ENCODE data around the gene SLC24A4. TPM values are rescaled to one million over a fixed set of nuclear protein-coding genes. Genes with fewer than 3 reads are reported as not detected.

Gene SLC24A4
- total and polyA plus RNA-seq, 2 experiments from 2014 or later: 0.46 to 0.50 TPM

DNA sequence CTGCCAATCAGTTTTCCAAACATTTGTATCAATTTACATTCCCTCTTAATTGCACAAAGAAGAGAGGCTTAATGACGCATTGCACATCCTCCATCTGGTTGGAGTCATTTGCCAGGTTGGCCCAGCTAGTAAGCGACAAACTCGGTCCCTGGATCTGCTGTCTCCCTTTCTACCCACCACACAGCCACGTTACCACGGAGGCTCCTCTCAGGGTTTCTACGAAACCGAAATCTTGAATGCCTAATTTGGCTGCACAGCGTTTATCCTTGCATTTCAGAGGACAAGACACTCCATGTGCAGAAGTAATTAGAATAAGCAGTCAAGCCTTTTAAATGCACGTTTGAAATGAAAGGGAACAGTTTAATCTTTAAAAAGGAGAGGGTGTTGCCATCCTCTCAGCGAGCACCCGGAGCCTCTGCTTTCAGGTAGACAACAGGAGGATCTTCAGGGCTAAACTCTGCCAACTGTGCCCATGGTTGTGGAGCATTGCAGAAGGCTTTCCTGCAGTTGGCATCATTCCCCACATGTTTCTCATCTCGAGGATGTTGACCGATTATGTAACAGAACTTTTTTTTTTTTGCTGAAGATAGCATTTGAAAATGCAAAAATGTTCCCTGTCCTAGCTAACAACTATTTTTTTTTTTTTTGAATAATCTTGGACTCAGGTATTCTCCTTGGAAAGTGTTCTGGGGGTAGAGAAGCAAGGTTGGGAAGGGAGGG lies 37.8 kb downstream of the SLC24A4 start:
- Histone ChIP-seq H3K79me2 (no peaks in the 10 kb centered on the region), H4K20me1 (ENCODE audit: insufficient read depth, poor library complexity, severe bottlenecking) (no peaks in the 10 kb centered on the region), H3K4me1 (ENCODE audit: insufficient read depth) (no peaks in the 10 kb centered on the region), H3K4me3 (no peak overlapping the region), H3K27ac (no peak overlapping the region), H3K4me2 (no peak overlapping the region), H3K9me2 (replicated peaks; ENCODE audit: insufficient read depth) (no peaks in the 10 kb centered on the region), H3K27me3 (peaks cover 29% of the 10 kb centered on the region), H2AFZ (no peak overlapping the region), H3K9me3 (ENCODE audit: low read depth) (no peaks in the 10 kb centered on the region), H3K36me3 (replicated peaks; ENCODE audit: insufficient read depth, low read depth) (no peaks in the 10 kb centered on the region)
- 81% methylated on average over 13 of the region's 13 CpGs for WGBS (ENCODE audit: low lambda C conversion rate, missing lambda C conversion rate)
- TF ChIP-seq EZH2 (IDR thresholded peaks at IDR 0.05; ENCODE audit: borderline replicate concordance) (no peak), EZH2phosphoT487 (IDR thresholded peaks at IDR 0.05; ENCODE audit: low read depth, severe bottlenecking, unreplicated experiment) (no peak)
- TF ChIP-seq, protein P1, sequence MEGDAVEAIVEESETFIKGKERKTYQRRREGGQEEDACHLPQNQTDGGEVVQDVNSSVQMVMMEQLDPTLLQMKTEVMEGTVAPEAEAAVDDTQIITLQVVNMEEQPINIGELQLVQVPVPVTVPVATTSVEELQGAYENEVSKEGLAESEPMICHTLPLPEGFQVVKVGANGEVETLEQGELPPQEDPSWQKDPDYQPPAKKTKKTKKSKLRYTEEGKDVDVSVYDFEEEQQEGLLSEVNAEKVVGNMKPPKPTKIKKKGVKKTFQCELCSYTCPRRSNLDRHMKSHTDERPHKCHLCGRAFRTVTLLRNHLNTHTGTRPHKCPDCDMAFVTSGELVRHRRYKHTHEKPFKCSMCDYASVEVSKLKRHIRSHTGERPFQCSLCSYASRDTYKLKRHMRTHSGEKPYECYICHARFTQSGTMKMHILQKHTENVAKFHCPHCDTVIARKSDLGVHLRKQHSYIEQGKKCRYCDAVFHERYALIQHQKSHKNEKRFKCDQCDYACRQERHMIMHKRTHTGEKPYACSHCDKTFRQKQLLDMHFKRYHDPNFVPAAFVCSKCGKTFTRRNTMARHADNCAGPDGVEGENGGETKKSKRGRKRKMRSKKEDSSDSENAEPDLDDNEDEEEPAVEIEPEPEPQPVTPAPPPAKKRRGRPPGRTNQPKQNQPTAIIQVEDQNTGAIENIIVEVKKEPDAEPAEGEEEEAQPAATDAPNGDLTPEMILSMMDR (IDR thresholded peaks at IDR 0.05; ENCODE audit: poor library complexity): no peak
- no peak for DNase-seq (ENCODE audit: low spot score)

GRCh38 chr14:92362781-92363235 lies 39.8 kb downstream of the SLC24A4 start:
- H3K27ac ChIP-seq: no peak overlapping the region
- no peak overlapping the region for H3K4me3 ChIP-seq
- no peaks in the 10 kb centered on the region for H3K9me2 ChIP-seq (replicated peaks; ENCODE audit: insufficient read depth)
- H3K36me3 ChIP-seq (replicated peaks; ENCODE audit: insufficient read depth, low read depth): no peaks in the 10 kb centered on the region
- H3K27me3 ChIP-seq: peaks cover 29% of the 10 kb centered on the region
- 92% methylated on average over 14 of the region's 14 CpGs for WGBS (ENCODE audit: low lambda C conversion rate, missing lambda C conversion rate)
- no peaks in the 10 kb centered on the region for H4K20me1 ChIP-seq (ENCODE audit: insufficient read depth, poor library complexity, severe bottlenecking)
- no peaks in the 10 kb centered on the region for H3K9me3 ChIP-seq (ENCODE audit: low read depth)
- H3K4me2 ChIP-seq: no peak overlapping the region
- no peaks in the 10 kb centered on the region for H3K79me2 ChIP-seq
- no peaks in the 10 kb centered on the region for H3K4me1 ChIP-seq (ENCODE audit: insufficient read depth)
- DNase-seq (ENCODE audit: low spot score): no peak
- H2AFZ ChIP-seq: no peak overlapping the region
- TF ChIP-seq EZH2phosphoT487 (IDR thresholded peaks at IDR 0.05; ENCODE audit: low read depth, severe bottlenecking, unreplicated experiment): no peak

- Histone ChIP-seq H3K79me2 (no peaks in the 10 kb centered on the region), H3K9me2 (replicated peaks; ENCODE audit: insufficient read depth) (no peaks in the 10 kb centered on the region), H2AFZ (no peak overlapping the region), H3K4me1 (ENCODE audit: insufficient read depth) (no peaks in the 10 kb centered on the region), H3K27me3 (peaks cover 26% of the 10 kb centered on the region), H3K27ac (no peak overlapping the region), H3K36me3 (replicated peaks; ENCODE audit: insufficient read depth, low read depth) (no peaks in the 10 kb centered on the region), H3K4me2 (no peak overlapping the region), H3K9me3 (ENCODE audit: low read depth) (no peaks in the 10 kb centered on the region), H3K4me3 (no peak overlapping the region), H4K20me1 (ENCODE audit: insufficient read depth, poor library complexity, severe bottlenecking) (no peaks in the 10 kb centered on the region)
- DNase-seq (ENCODE audit: low spot score): no peak
- no peak for TF ChIP-seq EZH2 (IDR thresholded peaks at IDR 0.05; ENCODE audit: borderline replicate concordance)
- no peak for TF ChIP-seq EZH2phosphoT487 (IDR thresholded peaks at IDR 0.05; ENCODE audit: low read depth, severe bottlenecking, unreplicated experiment)
- 85% methylated on average over 11 of the region's 11 CpGs for WGBS (ENCODE audit: low lambda C conversion rate, missing lambda C conversion rate)
Measured at GRCh38 chr14:92366237-92366636, 43.3 kb downstream of the SLC24A4 start.

DNA sequence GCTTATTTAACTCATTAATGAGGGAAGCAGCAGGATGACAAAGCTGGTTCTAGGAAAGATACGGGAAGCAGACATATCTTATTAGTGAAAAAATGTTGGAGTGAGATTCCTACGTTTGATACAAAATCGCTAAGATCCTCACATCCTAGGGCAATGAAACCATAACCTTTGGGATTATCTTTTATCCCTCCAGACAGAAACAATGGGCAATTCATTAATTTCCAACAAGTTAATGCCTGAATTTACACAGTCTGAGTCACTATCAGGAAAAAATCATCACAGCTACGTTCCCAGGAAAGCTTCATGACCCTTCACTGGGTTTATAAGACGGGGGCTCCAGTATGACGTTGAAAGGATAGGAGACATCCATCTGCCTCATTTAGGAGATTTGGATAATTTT lies 45.0 kb downstream of the SLC24A4 start:
- H3K4me2 ChIP-seq: no peak overlapping the region
- no peaks in the 10 kb centered on the region for H4K20me1 ChIP-seq (ENCODE audit: insufficient read depth, poor library complexity, severe bottlenecking)
- H3K4me3 ChIP-seq: no peak overlapping the region
- H3K79me2 ChIP-seq: no peaks in the 10 kb centered on the region
- no peak overlapping the region for H3K27ac ChIP-seq
- TF ChIP-seq EZH2phosphoT487 (IDR thresholded peaks at IDR 0.05; ENCODE audit: low read depth, severe bottlenecking, unreplicated experiment) (no peak), EZH2 (IDR thresholded peaks at IDR 0.05; ENCODE audit: borderline replicate concordance) (no peak)
- TF ChIP-seq, protein P1 (IDR thresholded peaks at IDR 0.05; ENCODE audit: poor library complexity): no peak
- no peaks in the 10 kb centered on the region for H3K36me3 ChIP-seq (replicated peaks; ENCODE audit: insufficient read depth, low read depth)
- no peaks in the 10 kb centered on the region for H3K4me1 ChIP-seq (ENCODE audit: insufficient read depth)
- no peaks in the 10 kb centered on the region for H3K9me3 ChIP-seq (ENCODE audit: low read depth)
- no peak overlapping the region for H2AFZ ChIP-seq
- DNase-seq (ENCODE audit: low spot score): no peak
- H3K9me2 ChIP-seq (replicated peaks; ENCODE audit: insufficient read depth): no peaks in the 10 kb centered on the region
- H3K27me3 ChIP-seq: peaks cover 12% of the 10 kb centered on the region
- WGBS (ENCODE audit: low lambda C conversion rate, missing lambda C conversion rate): 60% methylated on average over 6 of the region's 6 CpGs

All from hepatocyte (in vitro differentiated cells).